Small intestine (tissue), 7 donors: ENCODE measurements around the gene ST3GAL3. TPM values are rescaled to one million over a fixed set of nuclear protein-coding genes. Genes with fewer than 3 reads are reported as not detected.

Experiments
- DNase-seq, 2 donors: peaks; one replicate each; pipeline versions ENCODE4 v3.0.0 to v3.0.0-alpha.2; 2013
- FAIRE-seq: peaks from 2 replicates; lab custom pipeline; 2012; peaks lifted over from hg19 to GRCh38; lab: Jason Lieb, UNC
- H3K27ac ChIP-seq, 3 donors: one replicate each; pipeline ENCODE4 v1.5.1; 2013; ENCODE audit warnings: low read length in 2 of 3, mild to moderate bottlenecking in 2 of 3, control low read depth in 1 of 3, inconsistent platforms in 1 of 3, low read depth in 1 of 3, moderate library complexity in 1 of 3
- H3K27me3 ChIP-seq, 3 donors: one replicate each; pipeline ENCODE4 v1.6.1; 2013; ENCODE audit warnings: low read length in 3 of 3, inconsistent platforms in 1 of 3; ENCODE audit not compliant: control insufficient read depth in 3 of 3, insufficient read depth in 3 of 3
- H3K36me3 ChIP-seq, 3 donors: one replicate each; pipeline ENCODE4 v1.6.1; 2013; ENCODE audit warnings: low read length in 3 of 3, inconsistent platforms in 1 of 3, low read depth in 1 of 3, mild to moderate bottlenecking in 1 of 3, moderate library complexity in 1 of 3; ENCODE audit not compliant: control insufficient read depth in 3 of 3, insufficient read depth in 2 of 3
- H3K4me1 ChIP-seq, 3 donors: one replicate each; pipeline ENCODE4 v1.6.1; 2013; ENCODE audit warnings: low read length in 2 of 3, inconsistent platforms in 1 of 3, low read depth in 1 of 3, mild to moderate bottlenecking in 1 of 3, moderate library complexity in 1 of 3; ENCODE audit not compliant: control insufficient read depth in 3 of 3, insufficient read depth in 2 of 3
- H3K4me3 ChIP-seq, 3 donors: one replicate each; pipeline ENCODE4 v1.5.1; 2013; ENCODE audit warnings: low read length in 3 of 3, control low read depth in 1 of 3, inconsistent platforms in 1 of 3, low read depth in 1 of 3, mild to moderate bottlenecking in 1 of 3, moderate library complexity in 1 of 3
- H3K9me3 ChIP-seq, 2 donors: one replicate each; pipeline ENCODE4 v1.6.1; 2013; ENCODE audit warnings: low read depth in 1 of 2, low read length in 1 of 2; ENCODE audit not compliant: control insufficient read depth in 2 of 2, insufficient read depth in 1 of 2
- WGBS, 3 donors: extraction: QIAGEN DNeasy Blood & Tissue Kit; methylation state at CpG; one replicate each; pipeline ENCODE4 v1.1.7; 2013; 5-methylcytosine and 5-hydroxymethylcytosine counted together
- polyA plus RNA-seq, 4 donors: library from polyadenylated mRNA; stranded (reverse) in 3 of 4; unstranded in 1 of 4; fragments of 200-250 nt in 3 of 4; fragments of 120-200 nt in 1 of 4; gene quantifications; one replicate each; pipeline versions ENCODE4 v1.2.1 to v1.2.3, GENCODE V29; 2013
- donor health status: healthy with polysubstance abuse.
- donor health status: control.
- donor health status: control.
- donor health status: Bipolar disorder and iron deficiency.
- donor health status: healthy.

Gene ST3GAL3
- polyA plus RNA-seq, 4 donors: 1.1 to 5.4 (median 3.7) TPM

GRCh38 chr1:43750083-43750482, 42.7 kb downstream of the ST3GAL3 start:
- FAIRE-seq: no peak
- Histone ChIP-seq H3K9me3 (no peaks in the 10 kb centered on the region), H3K4me1 (no peaks in the 10 kb centered on the region), H3K36me3 (peaks cover 0 to 2% (median 0%) of the 10 kb centered on the region in 3 donors), H3K27me3 (no peaks in the 10 kb centered on the region), H3K27ac (no peak overlapping the region), H3K4me3 (no peak overlapping the region)
- no peak for DNase-seq
- WGBS, 3 donors: 87 to 93% (median 89%) methylated on average over 1 of the region's 1 CpG

GRCh38 chr1:43753422-43753821, 46.1 kb downstream of the ST3GAL3 start:
- Histone ChIP-seq H3K4me1 (peaks cover 0 to 5% (median 0%) of the 10 kb centered on the region in 3 donors), H3K9me3 (no peaks in the 10 kb centered on the region), H3K4me3 (no peak overlapping the region), H3K36me3 (no peaks in the 10 kb centered on the region), H3K27me3 (no peaks in the 10 kb centered on the region), H3K27ac (no peak overlapping the region)
- DNase-seq: no peak
- FAIRE-seq: no peak
- WGBS, 3 donors: 56 to 67% (median 61%) methylated on average over 1 of the region's 1 CpG

- DNase-seq (no peak), FAIRE-seq (no peak)
- Histone ChIP-seq H3K36me3 (no peaks in the 10 kb centered on the region), H3K27me3 (no peaks in the 10 kb centered on the region), H3K27ac (no peak overlapping the region), H3K4me1 (peaks cover 0 to 5% (median 0%) of the 10 kb centered on the region in 3 donors), H3K4me3 (no peak overlapping the region), H3K9me3 (no peaks in the 10 kb centered on the region)
Observed at GRCh38 chr1:43754892-43755291, 47.6 kb downstream of the ST3GAL3 start.

GRCh38 chr1:43757343-43758053, 50.2 kb downstream of the ST3GAL3 start:
- 51 to 62% (median 56%) methylated on average over 2 of the region's 2 CpGs for WGBS, 3 donors
- FAIRE-seq: no peak
- DNase-seq: peak; percentile 33 to 35

GRCh38 chr1:43760745-43761317, 53.5 kb downstream of the ST3GAL3 start:
- Histone ChIP-seq H3K27ac (no peak overlapping the region), H3K4me1 (peaks cover 0 to 5% (median 0%) of the 10 kb centered on the region in 3 donors), H3K36me3 (no peaks in the 10 kb centered on the region), H3K9me3 (no peaks in the 10 kb centered on the region), H3K4me3 (no peak overlapping the region), H3K27me3 (no peaks in the 10 kb centered on the region)
- 77 to 84% (median 83%) methylated on average over 3 of the region's 3 CpGs for WGBS, 3 donors
- no peak for DNase-seq
- FAIRE-seq: no peak

More at GRCh38 chr1:43757343-43758053, 50.2 kb downstream of the ST3GAL3 start:
- H3K36me3 ChIP-seq: no peaks in the 10 kb centered on the region
- no peak overlapping the region for H3K4me3 ChIP-seq
- no peaks in the 10 kb centered on the region for H3K9me3 ChIP-seq
- H3K4me1 ChIP-seq: peaks cover 0 to 5% (median 0%) of the 10 kb centered on the region in 3 donors
- H3K27ac ChIP-seq: no peak overlapping the region
- H3K27me3 ChIP-seq: no peaks in the 10 kb centered on the region

GRCh38 chr1:43763497-43763973, 56.2 kb downstream of the ST3GAL3 start:
- H3K27ac ChIP-seq: no peak overlapping the region
- no peaks in the 10 kb centered on the region for H3K9me3 ChIP-seq
- no peaks in the 10 kb centered on the region for H3K27me3 ChIP-seq
- H3K36me3 ChIP-seq: no peaks in the 10 kb centered on the region
- FAIRE-seq: no peak
- WGBS, 3 donors: 1 to 7% (median 3%) methylated on average over 4 of the region's 4 CpGs
- DNase-seq: peak; percentile 84 to 85
- H3K4me1 ChIP-seq: no peaks in the 10 kb centered on the region
- H3K4me3 ChIP-seq: no peak overlapping the region

- no peaks in the 10 kb centered on the region for H3K27me3 ChIP-seq
- no peak overlapping the region for H3K4me3 ChIP-seq
- DNase-seq: no peak
- FAIRE-seq: no peak
- no peaks in the 10 kb centered on the region for H3K9me3 ChIP-seq
- H3K4me1 ChIP-seq: no peaks in the 10 kb centered on the region
- WGBS, 3 donors: 92 to 97% (median 96%) methylated on average over 6 of the region's 6 CpGs
- H3K27ac ChIP-seq: no peak overlapping the region
- no peaks in the 10 kb centered on the region for H3K36me3 ChIP-seq
Observed at GRCh38 chr1:43764581-43764980, 57.2 kb downstream of the ST3GAL3 start.

GRCh38 chr1:43766086-43766784, 58.9 kb downstream of the ST3GAL3 start:
- WGBS, 3 donors: 75 to 86% (median 83%) methylated on average over 8 of the region's 8 CpGs
- no peak overlapping the region for H3K4me3 ChIP-seq
- FAIRE-seq (no peak), DNase-seq (no peak)
- no peaks in the 10 kb centered on the region for H3K4me1 ChIP-seq
- H3K27me3 ChIP-seq: no peaks in the 10 kb centered on the region
- no peaks in the 10 kb centered on the region for H3K36me3 ChIP-seq
- no peaks in the 10 kb centered on the region for H3K9me3 ChIP-seq
- no peak overlapping the region for H3K27ac ChIP-seq
